Measurements from ENCODE around the gene INPP5A.

Gene INPP5A

DNA sequence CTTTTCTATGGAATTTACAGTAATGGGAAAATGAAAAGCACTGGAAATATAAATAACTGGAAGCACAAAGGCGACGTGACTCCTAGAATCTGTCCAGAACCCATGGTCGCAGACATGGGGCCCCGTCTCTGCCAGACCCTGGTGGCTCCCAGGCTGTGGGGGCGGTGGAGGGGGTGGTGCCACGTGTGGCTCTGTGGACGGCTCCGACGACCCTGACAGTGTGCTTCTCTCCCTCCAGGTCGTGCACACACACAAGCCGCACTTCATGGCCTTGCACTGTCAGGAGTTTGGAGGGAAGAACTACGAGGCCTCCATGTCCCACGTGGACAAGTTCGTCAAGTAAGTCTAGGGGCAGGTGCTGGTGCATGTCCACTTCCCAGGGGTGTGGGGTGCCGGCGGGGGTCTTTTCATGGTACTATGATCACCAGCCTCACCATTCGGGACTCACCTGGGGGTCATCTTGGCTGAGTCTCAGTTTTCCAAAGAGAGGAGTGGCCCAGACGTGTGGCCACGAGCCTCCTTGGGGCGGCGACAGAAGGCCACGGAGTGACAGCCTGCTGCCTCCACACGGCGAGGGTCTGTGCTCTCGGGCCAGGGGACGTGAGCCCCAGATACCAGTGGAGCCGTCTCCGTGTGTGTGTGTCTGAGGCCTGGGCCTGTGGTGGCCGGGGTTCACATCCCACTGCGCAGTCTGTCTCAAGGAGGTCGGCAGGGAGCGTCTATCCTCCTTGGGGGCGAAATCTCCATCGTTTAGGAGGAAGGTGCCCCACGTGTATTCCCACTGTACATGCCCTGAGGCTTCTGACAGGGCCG lies 108.2 kb downstream of the INPP5A start:
- DNase-seq (ENCODE audit: low read depth), result no peak

DNA sequence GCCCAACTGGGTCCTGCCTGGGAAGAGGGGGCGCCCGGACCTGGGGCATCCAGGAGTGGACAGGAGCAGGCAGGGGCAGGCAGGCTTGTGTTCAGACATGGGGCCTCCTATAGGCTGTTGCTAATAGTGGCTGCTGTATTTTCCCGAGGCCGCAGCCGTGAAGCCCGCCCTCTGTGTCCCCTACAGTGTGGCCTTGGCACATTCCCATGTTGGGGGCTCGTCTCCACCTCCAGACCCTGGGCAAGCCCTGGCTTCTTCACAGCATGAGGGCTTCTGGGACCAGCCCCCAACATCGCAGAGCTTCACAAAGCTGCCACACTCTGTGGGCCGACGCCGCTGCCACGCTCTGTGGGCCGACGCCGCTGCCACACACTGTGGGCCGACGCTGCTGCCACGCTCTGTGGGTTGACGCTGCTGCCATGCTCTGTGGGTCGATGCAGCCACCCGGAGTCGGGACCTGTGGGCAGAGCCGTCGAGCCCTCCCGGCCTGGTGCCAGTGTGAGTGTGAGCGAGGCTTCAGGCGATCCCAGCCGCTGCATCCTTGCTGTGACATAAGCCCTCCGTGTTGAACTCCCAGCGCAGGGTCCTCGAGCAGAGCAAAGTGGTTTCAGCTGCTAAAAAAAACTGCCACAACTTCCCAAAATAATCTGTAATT lies 109.0 kb downstream of the INPP5A start:
- no peak for DNase-seq (ENCODE audit: low read depth)

DNA sequence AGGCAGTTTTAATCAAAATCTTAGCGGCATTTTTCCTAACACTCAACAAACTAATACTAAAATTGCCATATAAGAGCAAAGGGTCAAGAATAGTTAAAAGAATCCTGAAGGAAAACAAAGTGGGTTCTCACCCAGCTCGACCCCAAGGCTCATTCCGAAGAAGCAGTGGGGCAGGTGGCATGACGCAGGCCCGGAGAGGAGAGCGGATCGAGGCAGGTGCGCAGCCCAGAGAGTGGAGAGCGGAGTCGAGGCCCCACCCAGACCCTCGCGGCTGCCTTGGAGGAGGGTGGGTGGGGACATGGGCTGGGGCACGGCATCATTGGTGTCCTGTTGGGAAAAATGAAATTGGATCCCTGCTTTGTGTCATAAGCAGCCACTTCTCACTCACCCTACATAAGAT lies 109.8 kb downstream of the INPP5A start:
- no peak for DNase-seq (ENCODE audit: low read depth)

DNA sequence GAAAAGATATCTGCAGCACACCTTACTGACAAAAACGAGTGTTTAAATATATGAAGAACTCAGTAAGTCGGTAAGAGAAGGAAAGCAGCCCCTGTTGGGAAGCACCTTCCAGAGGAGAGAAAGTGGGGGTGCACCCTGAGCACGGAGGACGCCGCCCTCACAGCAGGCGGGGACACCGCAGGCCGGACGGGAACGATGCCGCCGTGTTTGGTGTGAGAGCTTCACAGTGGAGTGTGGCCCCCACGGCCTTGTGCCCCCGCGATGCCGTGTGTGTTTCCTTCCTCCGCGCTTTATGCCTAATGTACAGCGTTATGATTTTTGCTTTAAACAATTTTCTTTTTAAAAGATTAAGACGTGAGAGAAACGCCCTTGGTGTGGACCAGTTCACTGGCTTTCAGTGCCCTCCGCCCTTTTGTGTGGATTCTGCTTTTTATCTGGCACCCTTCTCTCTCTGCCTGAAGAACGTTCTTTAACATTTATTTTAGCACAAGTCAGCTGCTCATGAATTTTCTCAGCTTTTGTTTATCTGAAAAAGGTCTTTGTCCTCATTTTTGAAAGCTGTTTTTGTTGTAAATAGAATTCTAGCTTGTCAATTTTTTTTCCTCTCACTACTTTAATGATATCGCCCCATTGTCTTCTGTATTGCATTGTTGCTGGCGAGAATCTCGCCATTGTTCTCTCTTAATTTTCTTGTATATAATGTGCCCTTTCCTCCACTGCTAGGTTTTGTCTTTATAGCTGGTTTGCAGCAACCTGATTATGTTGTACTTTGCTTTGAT lies 110.7 kb downstream of the INPP5A start:
- DNase-seq (ENCODE audit: low read depth), result no peak

DNA sequence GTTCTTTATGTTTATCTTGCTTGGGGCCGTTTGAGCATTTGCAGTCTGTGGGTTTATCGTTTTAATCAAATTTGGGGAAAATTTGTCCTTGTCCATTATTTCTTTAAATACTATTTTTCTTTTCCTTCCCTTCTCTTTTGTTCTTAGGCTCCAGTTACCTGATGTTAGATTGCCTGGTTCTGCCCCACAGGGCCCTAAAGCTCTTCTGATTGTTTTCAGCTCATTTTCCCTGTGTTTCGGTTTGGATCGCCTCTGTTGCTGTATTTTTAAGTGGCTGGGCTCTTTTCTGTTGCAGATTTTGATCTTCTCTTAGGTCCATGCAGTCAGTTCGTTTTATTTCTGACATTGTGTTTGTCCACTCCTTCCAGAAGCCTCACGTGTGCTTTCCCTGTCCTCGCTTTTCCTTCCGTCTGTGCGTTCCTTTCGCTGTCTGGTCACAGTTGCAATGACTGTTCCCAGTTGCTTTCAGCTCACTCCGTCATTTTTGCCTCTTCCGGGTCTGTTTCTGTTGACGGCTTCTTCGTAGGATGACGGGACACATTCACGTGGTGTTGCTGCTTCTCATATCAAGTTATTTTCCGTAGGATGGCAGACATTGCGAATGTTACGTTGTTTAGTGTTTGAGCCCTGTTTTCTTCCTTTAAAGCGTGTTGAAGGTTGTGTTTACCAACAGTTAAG lies 111.4 kb downstream of the INPP5A start:
- no peak for DNase-seq (ENCODE audit: low read depth)

DNA sequence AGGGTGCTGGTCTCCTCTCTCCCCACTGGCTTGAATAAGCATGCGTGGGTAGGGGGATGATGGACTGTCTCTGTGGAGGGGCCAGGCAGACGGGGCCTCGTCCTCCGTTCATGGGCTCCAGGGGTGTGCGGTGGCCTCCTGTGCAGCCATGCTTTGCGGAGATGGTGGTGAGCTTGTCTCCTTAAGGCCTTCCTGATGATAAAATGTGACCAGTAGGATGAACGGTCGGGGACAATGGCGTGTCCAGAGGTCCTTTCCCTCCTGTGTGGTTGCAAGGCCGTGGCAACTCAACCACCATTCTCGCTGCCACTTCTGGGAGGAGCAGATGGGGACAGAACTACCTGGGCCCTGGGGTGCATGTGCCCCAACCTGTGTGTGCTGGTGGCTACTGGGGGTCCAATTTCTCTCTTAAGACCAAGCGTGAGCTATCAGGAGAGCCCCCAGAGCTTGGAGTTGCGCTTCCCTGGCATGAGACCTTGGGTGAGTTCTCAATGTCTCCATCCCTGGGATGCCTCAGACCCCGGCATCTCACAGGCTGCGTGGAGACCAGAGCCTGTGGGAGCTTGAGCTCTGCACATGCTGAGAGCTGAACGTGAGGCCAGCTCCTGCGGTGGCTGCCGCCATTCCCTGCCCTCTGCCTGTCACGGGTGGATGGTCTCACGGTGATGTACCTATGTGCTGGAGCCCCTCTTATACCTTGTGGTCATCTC lies 112.2 kb downstream of the INPP5A start:
- DNase-seq (ENCODE audit: low read depth), result no peak

DNA sequence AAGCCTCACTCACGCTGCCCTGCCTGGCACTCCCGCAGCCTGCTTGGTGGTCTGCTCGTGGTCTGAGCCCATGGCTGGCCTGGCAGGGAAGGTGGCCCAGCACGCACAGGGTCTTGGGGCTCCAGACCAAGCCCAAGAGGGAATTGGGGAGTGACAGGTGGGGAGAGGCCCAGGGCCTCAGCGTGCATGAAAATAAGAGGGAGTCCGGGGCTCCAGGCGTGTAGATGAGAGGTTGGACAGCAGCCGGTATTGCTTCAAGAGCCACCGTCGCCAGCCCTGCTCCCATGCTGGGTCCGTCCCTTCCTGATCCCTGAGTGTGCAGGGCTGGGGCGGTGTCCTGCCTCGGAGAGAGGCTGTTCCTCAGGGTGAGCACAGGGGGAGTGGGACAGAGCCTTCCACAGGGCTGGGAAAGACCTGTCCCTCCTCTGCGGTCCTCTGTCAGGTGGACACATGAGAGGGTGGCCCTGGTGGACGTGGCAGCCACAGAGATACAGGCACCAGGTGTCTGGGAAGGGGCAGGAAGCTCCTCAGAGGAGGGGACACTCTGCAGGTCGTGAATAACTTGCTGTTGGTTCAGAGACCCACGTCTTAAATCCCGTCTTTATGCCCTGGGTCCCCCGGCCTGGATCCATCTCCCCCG lies 113.1 kb downstream of the INPP5A start:
- no peak for DNase-seq (ENCODE audit: low read depth)

DNA sequence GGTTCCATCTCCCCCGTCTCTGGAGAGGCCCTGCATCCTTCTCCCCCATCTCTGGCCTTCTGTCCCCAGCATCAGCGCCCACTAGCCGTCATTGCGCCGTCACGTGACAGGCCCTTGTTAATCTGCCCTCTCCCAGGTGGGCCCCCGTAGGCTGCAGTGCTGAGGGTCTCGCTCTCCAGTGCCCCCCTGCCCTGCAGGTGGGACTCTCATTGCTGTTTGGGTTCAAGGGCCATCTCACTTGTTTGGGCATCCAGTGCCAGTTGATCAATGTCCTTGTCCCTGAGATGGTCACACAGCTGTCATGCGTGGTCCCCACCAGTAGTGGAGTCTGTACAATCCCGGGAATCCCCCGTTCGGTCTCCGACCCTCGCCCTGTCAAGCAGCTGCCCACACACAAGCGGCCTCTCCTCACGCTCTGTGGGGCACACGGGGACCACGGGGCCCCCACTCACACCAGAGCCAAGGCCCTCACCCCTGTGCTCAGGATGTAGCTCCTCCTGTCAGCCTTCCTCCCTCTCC lies 114.0 kb downstream of the INPP5A start:
- DNase-seq (ENCODE audit: low read depth), result no peak

DNA sequence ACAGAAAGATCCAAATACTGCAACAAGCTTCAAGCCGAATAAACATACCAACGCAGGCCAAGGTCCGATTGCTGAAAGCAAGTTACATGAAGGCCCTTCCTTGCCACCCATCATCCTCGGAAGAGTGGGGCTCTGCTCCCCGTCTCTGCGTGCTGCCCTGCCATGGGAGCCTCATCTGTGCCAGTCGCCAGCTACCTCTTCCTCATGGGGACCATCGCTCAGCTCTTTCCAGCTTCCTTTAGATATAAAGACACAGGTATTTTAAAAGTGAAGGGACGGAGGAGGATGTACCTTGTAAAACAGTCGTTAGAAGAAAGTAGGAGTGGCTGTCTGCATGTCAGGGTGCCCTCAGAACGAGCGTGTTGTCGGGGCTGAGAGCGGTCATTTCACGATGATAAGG lies 114.9 kb downstream of the INPP5A start:
- no peak for DNase-seq (ENCODE audit: low read depth)

DNA sequence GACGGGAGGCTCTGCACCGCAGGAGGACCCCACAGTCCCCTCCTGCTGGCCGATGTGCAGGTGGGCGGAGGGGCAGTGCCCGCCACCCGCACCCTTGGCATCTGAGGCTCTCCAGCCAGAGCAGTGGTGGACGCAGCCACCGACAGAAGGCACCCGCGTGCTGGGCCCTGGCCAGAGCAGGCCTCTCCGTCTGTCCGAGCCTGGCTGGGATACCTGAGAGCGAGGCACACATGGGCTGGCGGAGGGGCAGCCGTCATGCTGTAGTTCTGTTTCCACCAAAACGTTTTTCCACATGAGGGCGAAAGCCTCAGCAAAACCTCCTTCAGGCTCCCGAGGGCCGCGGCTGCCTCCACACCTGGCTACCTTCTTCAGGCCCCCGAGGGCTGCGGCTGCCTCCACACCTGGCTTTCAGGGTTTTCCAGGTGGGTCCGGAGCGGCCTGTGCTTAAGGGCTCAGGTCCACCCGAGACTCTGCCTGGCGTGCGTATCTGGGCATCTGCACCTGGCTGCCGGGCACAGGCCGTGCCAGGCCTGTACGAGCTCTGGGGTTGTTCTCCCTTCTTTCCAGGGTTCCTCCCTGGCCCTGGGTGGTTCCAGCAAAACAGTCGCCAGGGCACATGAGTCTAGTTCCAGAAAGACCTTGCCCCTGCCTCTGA lies 115.5 kb downstream of the INPP5A start:
- DNase-seq (ENCODE audit: low read depth), result no peak

DNA sequence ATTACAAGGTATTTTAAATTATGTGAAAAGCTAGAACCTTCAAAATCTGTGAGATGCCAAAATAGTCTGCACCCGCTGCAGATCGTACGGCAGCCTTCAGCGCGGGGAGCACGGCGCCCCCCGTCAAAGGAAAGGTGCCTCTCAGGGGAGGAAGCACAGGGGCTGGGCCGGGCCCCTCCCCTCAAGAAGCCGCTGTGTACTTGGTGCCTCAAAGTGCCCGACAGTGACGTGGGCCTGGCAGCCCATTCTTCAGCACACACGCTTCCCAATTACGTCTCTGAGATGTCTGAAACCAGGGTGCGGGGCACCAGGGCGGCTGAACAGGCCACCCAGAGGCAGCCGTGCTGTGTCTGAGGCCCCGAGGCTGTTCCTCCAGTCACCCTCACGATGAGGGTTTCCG lies 116.1 kb downstream of the INPP5A start:
- no peak for DNase-seq (ENCODE audit: low read depth)

DNA sequence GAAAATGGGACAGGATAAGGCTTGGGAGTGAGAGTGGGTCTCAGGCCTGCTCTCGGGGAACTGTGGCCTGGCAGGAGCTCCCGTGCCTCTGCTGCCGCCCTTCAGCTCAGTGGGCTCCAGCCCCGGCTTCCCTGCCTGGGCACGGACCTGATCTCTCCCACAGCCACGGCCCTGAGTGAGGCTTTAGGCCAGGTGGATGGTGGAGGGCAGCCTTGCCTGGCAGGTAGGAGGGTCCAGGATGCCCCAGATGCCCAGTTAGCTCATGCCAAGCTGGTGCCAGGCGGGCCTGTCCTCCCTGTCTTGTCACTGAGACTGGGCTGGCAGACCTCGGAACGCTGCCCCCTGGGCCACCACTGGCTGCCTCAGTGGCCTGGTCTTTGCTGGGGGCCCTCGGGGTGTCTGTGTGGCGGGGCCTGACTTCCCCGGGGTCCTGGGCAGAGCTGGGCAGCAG lies 116.6 kb downstream of the INPP5A start:
- DNase-seq (ENCODE audit: low read depth), result no peak

DNA sequence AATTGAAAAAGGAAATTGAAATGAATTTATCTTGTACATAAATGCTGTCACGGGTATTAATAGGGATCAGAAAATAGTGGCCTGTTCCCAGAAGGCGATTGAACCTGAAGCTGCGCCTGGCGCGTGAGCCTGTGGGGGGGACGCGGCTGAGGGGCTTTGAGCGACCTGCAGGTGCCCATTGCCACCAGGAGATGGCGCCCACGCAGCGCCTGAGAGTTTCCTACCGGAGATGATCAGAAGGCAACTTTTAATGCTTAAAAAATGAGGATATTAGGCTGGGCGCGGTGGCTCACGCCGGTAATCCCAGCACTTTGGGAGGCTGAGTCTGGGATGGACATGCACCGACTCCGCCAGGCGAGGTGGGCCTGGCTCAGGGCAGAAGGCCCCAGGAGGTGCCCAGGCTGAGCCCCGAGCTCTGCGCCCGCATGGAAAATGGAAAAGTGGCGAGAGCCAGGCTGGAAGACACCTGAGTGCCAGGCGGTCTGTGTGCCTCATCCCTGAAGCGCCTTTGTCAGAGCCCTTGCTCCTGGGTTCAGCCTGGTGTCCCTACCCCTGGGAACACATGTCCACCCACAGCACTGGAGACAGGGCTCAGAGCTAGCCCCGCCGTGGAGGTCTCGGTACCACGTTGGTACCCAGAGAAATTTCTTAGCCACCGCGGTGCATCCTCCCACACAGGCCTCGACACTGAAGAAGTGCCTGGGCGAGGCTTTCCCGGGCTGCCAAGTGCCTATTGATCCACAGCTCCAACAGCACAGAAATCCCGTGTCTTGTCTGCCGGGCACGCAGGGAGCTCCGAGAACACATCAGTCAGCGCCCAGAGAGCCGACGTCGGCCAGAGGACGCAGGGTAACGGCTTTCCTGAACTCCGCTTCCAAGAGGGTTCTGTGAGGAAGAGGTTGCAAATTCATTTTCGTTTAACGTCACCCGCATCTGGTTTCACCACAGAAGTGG lies 117.4 kb downstream of the INPP5A start:
- peak; percentile 15 for DNase-seq (ENCODE audit: low read depth)

DNA sequence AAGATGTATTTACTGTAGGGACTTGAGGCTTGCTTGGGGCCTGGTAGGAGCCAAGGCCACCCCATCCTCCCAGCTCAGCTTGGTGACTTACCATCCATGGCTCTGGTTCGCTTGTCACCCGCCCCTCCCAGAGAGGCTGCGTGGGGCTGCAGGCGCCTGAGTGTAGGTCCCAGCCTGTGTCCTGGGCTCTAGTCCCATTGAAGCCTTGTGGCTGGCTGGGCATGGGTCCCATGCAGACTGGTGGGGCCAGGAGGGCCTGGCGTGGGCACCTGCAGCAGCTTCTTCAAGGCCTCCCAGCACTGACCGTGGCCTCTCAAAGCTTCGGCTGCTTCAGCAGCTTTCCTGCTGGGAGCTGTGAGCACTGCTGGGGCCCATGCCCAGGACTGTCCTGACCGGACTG lies 118.1 kb downstream of the INPP5A start:
- no peak for DNase-seq (ENCODE audit: low read depth)

DNA sequence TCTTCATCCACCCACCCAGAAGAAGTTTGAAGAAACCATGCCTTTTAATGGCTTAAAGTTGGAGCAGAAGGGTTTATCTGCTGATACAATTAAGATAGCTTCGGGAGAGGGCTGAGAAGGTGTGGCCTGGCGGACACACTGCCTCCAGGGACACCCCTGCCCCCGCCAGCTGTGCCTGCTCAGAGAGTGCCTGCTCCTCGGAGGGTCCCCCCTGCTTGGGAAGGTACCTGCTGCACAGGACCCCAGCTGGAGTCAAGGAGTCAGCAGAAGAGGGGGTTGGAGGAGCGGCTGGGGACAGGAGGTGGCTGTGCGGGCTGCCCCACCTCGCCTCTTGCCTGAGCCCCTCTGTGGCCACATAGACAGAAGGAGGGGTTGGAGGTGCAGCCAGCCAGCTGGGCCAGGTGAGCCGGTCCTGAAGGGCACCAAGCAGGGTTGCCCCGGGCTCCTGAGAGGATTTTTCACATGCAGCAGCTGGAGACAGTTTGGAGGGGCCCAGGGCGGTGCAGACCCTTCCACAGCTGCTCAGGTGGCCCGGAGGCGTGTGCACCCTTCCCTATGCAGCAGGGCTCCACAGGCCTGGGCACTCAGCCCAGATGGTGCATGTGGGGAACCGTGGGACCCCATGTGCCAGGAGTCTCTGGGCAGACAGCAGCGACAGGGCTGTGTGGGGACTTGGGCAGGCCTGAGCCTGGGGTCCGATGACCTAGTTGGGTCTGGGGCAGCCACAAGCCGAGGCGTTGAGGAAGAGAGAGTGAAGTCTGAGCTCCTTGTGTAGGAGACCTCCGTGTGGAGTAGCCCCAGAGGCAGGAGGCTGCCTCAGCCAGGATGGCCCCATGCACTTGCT lies 118.9 kb downstream of the INPP5A start:
- no peak for DNase-seq (ENCODE audit: low read depth)

DNA sequence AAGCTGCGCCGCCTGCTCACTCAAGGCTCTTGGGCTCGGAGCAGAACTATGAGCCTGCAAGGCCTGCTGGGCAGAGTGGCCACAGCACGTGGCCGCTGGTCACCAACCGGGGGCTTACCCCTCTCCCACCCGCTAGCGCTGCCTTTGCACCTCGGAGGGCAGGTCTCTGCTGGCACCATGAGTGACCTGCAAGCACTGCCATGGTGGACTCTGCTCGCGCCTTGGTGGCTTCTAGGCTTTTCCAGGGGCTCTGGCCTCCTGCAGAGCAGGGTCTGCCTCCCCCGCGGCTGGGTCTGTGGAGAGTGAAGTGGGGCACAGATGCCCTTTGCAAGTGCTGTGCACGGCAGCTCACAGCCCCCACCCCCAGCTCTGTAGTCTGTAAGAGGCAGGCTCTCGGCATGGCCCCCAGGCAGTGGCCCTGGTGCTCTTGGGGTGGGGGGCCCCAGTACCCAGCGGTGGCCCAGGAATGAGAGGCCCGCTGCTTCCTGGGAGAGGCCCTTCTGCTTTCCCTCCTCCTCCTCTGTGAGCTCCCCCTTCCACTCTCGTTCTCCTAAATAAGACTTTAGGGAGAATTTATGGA lies 119.6 kb downstream of the INPP5A start:
- DNase-seq (ENCODE audit: low read depth), result no peak

DNA sequence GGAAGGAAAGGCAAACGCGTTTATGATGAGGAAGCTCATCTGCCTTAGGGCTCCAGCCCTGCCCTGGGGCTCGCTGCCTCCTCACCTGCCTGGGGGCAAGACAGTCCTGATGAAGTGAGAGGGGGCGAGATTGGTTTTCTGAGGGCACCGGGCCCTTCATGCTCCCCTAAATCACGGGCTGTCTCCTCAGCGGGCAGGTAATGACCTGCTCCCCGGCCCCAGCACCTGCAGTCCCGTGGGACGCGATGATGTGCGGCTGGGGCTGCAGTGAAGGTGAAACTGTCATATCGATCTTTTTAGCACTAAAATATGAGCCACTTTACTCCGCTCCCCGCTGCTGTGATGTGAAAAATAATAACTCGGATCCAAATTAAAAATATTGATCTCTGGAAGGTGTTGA lies 120.2 kb downstream of the INPP5A start:
- DNase-seq (ENCODE audit: low read depth), result no peak

Measured in stimulated activated CD8-positive, alpha-beta memory T cell treated with anti-CD3 and anti-CD28 coated beads, Interleukin-12 subunit alpha, Interleukin-12 subunit beta, amount 100 ng/mL, for 4 hours (primary cell).